H54 (cell line): Measurements from ENCODE around the gene H1-8.
A peak's percentile ranks its signal among the peaks of the same experiment; 100 is the strongest.

Source experiments
- DNase-seq: peaks from one replicate; pipeline ENCODE4 v3.0.0; 2011; ENCODE audit warnings: low spot score, mixed read lengths; ENCODE audit not compliant: insufficient read length
- FAIRE-seq: peaks from 3 replicates; lab custom pipeline; 2011; peaks lifted over from hg19 to GRCh38; lab: Jason Lieb, UNC
- POLR2A ChIP-seq: IDR thresholded peaks from 2 replicates; pipeline ENCODE4 v1.6.1; 2011; ENCODE audit warnings: low read depth, mild to moderate bottlenecking, low read length

H1-8 gene

DNA sequence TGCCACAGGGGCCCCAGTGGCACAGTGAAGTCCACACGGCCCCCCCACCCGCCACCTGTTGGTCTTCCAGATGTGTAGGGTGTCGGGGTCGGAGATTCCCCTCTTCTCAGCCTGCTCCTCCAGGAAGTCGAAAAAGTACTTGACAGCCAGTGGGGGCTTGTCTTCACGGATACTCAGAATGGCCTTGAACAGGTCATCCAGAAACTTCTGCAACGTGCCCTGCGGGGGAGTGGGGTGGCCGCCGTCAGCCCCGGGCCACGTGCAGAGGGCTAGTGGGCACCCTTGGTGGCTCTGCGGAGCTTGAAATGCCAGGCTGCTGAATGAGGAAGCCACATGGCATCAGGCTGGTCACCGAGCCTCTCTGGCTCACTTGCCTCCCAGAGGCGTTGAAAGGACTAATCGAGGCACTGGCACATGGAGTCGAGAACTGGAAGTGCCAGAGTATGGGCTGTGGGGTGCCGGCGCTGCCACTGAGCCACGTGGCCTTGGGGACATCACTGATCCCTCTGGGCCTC, 16.6 kb downstream of the H1-8 start:
- TF ChIP-seq POLR2A = no peak
- FAIRE-seq (no peak), DNase-seq (no peak)

DNA sequence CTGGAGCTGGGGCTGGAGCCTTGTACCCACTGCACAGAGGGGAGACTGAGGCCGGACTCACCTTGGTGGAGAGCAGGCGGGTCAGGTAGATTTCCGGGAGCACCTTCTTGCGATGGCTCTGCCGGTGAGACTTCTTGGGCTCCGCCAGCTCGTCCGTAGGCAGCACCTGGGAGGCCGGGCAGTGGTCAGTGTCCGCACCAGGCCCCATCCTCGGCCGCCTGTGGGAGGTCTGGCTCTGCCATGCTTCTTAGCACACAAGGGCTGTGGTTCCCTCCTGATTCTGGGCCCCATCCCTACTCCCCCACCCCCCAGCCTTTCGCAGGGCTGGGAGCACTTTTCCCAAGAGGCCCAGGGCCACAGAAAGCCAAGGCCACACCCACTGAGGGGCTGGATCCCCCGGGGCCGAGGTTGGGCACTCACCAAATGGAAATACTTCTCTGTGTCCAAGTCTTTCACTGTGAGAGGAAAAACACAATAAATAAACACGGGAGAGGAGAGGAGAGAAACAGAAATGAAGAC, 17.4 kb downstream of the H1-8 start:
- peak; percentile 51 for DNase-seq
- FAIRE-seq = no peak
- TF ChIP-seq POLR2A = no peak

DNA sequence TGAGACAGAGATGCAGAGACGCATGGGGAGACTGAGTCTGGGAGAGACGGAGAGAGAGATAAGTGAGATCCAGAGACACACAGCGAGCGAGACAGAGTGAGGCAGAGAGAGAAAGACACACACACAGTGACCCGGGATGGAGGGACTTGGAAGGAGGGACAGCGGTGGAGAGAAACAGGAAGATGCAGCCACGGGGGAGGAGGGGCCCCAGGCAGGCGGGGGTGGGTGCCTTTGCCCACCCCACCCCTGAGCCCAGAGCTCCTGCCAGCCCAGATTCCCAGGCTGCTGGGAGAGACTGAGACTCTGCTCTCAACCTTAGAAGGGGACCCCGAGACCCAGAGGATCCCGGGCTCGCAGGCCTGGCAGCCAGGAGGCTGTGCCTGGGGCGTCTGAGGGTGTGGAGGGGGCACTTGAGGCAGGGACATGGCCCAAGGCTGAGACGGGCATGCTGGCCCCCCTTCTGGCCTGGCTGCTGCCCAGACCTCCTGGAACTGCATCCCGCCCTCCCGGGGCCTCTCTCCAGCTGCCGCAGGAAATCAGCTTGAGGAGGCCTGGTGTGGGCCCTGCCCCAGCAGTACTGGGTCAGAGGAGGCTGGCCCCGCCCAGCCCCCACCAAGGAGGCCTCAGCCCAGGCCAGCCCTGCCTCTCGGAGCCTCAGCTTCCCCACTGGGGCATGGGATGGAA, 18.1 kb downstream of the H1-8 start:
- DNase-seq (peak; percentile 92), FAIRE-seq (no peak)
- no peak for TF ChIP-seq POLR2A

DNA sequence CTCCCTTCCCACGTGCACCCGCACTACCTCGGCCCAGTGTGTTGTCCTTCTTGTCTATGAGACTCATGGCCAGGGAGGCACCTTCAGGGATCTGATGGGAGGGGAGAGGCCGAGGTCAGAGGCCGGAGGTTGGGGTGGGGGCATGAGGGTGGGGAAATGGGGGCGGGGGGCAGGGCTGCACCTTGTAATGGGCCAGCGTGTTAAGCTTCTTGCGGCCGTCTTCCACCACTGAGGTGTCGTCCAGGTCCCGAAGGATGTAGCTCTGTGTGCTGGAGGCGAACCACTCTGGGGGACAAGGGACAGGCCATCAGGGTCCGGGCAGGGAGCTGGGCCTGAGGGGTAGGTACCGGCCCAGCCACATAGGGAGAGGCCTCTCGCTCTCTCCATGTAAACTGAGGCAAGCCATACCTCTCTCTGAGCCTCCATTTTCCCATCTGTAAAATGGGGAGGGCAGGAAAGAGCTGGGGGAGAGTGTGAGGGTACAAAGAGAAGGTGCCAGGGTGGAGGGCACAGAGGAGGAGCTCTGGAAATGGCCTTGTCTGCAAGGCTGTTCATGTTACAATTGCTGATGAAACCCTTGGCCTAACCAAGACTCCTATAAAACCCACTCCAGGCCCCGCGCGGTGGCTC, 18.8 kb downstream of the H1-8 start:
- no peak for FAIRE-seq

DNA sequence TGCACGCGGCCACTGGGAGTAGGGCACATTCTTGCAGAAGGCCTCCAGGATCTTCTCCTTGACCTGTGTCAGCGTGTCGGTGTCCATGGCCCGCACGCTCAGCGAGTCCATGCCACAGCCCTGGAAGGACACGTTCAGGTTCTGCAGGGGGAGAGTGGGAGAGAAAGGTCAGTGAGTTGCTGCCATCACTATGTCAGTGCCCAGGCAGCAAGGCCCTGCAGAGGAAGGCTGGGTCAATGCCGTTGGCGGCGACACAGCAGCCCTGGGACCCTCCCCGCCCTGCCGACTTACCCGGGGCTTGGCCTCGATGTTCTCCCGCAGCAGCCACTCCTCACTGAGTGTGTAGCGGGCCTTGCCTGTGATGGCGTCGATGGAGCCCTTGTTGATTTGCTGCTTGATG, 19.8 kb downstream of the H1-8 start:
- FAIRE-seq (no peak), DNase-seq (no peak)
- no peak for TF ChIP-seq POLR2A

More for the DNA sequence above, 18.8 kb downstream of the H1-8 start:
- DNase-seq = no peak
- no peak for TF ChIP-seq POLR2A

DNA sequence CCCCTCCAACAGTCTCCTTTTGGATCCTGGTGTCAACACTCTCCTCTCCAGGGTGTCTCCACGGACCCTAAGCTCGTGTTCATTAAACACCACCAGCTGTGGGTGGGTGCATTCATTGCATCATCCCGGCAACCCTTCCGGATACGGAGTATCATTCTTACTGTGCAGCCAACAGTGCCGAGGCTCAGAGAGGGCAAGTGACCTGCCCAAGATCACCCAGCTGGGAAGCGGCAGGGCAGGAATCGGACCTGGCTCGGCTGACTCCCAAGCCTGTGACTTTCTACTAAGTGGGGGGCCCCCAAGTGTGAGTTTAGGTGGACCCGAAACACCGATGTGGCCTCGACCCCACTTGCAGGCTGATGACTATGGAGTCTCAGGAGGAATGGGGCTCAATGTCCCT, 20.4 kb downstream of the H1-8 start:
- TF ChIP-seq POLR2A = no peak
- no peak for FAIRE-seq
- DNase-seq = no peak

DNA sequence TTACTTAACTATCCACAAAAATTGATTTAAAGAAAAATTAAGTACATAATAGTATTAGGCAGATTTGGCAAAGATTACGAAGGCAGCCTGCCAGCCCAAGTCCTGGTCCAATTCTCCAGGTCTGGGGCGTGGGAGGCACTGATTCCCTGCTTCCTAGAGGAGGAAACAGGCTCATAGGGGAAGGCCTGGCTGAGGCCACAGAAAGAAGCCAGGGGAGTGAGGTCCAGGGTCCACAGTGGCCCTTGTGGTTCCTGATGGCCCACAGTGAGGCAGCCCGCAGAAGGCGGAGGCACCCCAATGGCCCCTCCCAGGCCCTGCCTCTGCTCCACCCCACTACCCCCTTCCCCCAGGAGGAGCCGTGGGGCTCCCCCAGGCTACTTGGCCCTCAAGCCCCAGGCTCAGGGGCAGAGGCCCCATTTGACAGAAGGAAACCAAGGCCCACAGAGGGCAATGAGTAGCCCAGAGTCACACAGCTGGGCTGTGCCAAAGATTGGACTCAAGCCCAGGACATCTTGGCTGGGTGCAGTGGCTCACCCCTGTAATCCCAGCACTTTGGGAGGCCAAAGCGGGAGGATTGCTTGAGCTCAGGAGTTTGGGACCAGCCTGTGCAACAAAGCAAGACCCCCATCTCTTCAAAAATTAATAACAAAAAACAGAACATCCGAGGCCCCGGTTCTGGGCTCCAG, 21.0 kb downstream of the H1-8 start:
- no peak for TF ChIP-seq POLR2A
- no peak for FAIRE-seq
- no peak for DNase-seq

DNA sequence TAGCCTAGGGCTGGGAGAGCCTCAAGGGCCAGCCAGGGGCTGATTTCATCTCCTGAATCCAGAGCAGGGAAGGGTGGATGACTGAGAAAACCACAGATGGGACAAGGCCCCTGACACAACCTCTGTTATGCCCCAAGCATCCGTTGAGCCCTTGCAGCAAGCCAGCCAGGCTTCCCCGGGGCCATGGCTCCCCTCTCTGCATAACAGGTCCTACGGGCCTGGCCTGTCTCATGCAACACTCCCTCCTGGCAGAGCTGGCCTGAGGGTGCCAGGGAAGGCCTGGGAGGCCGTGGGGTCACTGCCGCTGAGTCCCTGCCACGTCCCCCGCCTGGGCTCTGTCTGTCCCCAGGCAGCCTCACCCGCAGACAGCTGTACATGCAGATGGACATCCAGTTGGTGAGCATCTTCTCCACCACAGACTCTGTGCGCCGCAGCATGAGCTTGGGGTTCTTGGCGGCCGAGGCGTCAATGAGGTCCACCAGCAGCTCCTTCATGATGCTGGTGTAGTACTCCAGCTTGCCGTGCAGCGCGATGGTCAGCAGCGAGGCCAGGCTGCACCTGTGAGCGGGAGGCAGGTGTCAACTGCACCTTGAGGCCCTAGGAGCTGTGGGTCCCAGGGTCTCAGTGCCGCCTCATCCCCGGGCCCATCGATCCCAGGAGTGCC, 22.1 kb downstream of the H1-8 start:
- FAIRE-seq = no peak

DNA sequence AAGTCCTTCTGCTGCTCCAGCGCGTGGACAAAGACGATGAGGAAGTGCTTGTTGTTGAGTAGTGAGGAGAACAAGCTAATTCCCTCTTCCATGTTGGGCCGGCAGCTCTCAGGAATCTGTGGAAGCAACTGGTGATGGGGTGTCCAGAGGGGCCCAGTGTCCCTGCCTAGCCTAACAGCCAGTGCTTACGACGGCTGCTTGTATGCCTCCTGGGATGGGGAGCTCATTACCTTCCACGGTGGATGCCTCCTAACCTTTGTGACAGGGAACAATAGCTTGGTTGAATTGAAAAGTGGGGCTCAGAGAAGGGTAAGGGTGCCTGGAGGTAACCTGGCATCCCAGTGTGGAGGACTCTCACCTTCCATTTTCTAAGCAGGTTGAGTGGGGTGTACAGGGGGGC, 22.9 kb downstream of the H1-8 start:
- no peak for DNase-seq
- TF ChIP-seq POLR2A = no peak
- no peak for FAIRE-seq

More for the DNA sequence above, 22.1 kb downstream of the H1-8 start:
- TF ChIP-seq POLR2A = no peak
- no peak for DNase-seq

DNA sequence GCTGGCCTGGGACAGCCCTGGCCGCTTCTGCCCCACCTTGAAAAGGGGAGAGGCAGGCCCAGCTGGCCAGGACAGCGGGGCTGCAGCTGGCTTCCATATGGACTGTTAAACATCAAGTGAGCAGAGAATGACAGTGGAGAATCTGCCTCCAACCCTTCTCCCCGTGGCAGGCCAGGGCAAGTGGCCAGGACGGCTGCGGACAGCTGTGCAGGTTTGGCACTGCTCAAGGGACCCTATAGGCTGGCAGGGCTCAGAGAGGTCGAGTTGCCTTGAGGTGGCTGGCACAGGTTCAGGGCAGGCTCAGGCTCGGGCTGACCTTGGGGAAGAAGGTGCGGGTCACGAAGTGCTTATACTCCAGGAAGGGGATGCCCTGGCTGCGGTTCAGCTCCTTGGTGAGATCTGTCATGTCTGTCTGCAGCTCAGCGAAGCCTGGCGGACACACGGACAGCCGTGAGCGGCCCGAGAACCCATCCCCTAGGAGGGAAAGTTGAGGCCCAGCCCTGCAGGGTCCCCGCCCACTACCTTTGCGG, 24.3 kb downstream of the H1-8 start:
- FAIRE-seq (no peak), DNase-seq (no peak)
- TF ChIP-seq POLR2A = no peak

DNA sequence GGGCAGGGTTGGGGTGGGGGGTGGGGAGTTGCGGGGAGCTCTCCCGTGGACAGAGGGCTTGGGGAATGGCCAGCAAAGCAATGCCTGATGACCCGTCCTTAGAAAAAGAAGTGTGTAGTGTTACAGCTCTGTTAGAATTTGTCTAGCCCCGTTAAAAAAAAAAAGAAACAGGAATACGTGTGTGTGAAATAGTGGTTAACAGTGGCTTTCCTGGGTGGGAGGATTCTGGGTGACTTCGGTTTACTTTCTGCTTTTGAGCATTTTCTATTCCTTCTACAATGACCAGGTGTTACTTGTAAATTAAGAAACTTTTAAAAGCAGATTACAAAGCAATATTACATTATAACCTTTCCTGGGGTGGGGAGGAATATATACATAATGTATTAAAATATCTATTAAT, 25.0 kb downstream of the H1-8 start:
- TF ChIP-seq POLR2A = no peak
- no peak for DNase-seq
- no peak for FAIRE-seq

DNA sequence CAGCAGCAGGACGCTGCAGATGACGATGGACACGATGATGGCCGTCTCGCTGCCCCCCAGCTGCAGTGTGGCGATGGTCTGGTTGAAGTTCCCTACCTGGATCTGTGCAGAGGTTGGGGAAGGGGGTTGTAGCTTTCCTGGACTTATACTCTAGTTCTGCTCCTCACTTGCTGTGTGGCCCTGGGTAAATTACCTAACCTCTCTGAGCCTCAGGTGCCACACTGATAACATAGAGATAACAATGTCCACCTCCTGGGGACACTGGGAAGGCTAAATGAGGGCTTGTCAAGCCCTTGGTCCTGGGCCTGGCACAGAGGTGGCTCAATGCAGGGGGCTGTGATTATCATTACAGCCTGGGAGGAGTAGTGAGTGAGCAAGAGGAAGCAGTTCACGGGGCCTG, 26.9 kb downstream of the H1-8 start:
- FAIRE-seq (no peak), DNase-seq (no peak)
- no peak for TF ChIP-seq POLR2A
